Cardiac septum (tissue), 1 donor: ENCODE results near the gene PCLO. TPM values are rescaled to one million over a fixed set of nuclear protein-coding genes. Genes with fewer than 3 reads are reported as not detected.
"Not testable (repeated sequence)": the region's sequence is repeated elsewhere in the genome, so short reads cannot be mapped to it uniquely, and the experiment has no call there.

Experiments
- DNase-seq: peaks from one replicate; pipeline ENCODE4 v3.0.0-alpha.2; 2020; ENCODE audit warnings: low spot score
- intact Hi-C: fragments of 100-400 bp; cut with DNase I; formaldehyde crosslinking; loops from one replicate; pipeline ENCODE4 v1.14.0; 2022
- total RNA-seq: library from RNA; stranded (reverse); fragmentation: NEBNext Ultra II Directional; extraction: Animal tissue kit (Norgen Biotek cat#: 25700); gene quantifications from one replicate; pipeline ENCODE4 v1.2.1, GENCODE V29; 2021
- donor health status: DM: no; HTN: no; CAD: no.

PCLO gene
- total RNA-seq, 1 donor from 2014 or later, result 3.2 TPM

- no peak for DNase-seq
- intact Hi-C loops, result no loop called here
Measured at GRCh38 chr7:83055197-83055596, 107.5 kb downstream of the PCLO start.

- intact Hi-C loops, result no loop called here
- no peak for DNase-seq
Measured at GRCh38 chr7:83054472-83054871, 108.2 kb downstream of the PCLO start.

- no peak for DNase-seq
- intact Hi-C loops, result no loop called here
Measured at GRCh38 chr7:83053965-83054364, 108.7 kb downstream of the PCLO start.

GRCh38 chr7:83040484-83040883, 122.2 kb downstream of the PCLO start:
- intact Hi-C loops, result no loop called here
- DNase-seq, result no peak

GRCh38 chr7:83038787-83039186, 123.9 kb downstream of the PCLO start:
- intact Hi-C loops, result no loop called here
- no peak for DNase-seq

- intact Hi-C loops, result no loop called here
Measured at GRCh38 chr7:83036721-83037380, 125.8 kb downstream of the PCLO start.

GRCh38 chr7:83036130-83036529, 126.6 kb downstream of the PCLO start:
- intact Hi-C loops, result no loop called here
- no peak for DNase-seq

More at GRCh38 chr7:83036721-83037380, 125.8 kb downstream of the PCLO start:
- no peak for DNase-seq

GRCh38 chr7:83032195-83032594, 130.5 kb downstream of the PCLO start:
- intact Hi-C loops, result no loop called here
- no peak for DNase-seq

GRCh38 chr7:83023817-83024665, 138.6 kb downstream of the PCLO start:
- DNase-seq, result not testable (repeated sequence)

GRCh38 chr7:83021032-83021431, 141.7 kb downstream of the PCLO start:
- no peak for DNase-seq
- intact Hi-C loops, result no loop called here

More at GRCh38 chr7:83023817-83024665, 138.6 kb downstream of the PCLO start:
- intact Hi-C loops, result not testable (repeated sequence)

GRCh38 chr7:83020161-83020560, 142.5 kb downstream of the PCLO start:
- intact Hi-C loops, result no loop called here
- no peak for DNase-seq

GRCh38 chr7:83015916-83016315, 146.8 kb downstream of the PCLO start:
- no peak for DNase-seq
- intact Hi-C loops, result no loop called here

- no peak for DNase-seq
Measured at GRCh38 chr7:83014546-83014945, 148.1 kb downstream of the PCLO start.

GRCh38 chr7:83011954-83012353, 150.7 kb downstream of the PCLO start:
- no peak for DNase-seq
- intact Hi-C loops, result no loop called here

More at GRCh38 chr7:83014546-83014945, 148.1 kb downstream of the PCLO start:
- intact Hi-C loops, result no loop called here

- intact Hi-C loops, result no loop called here
- no peak for DNase-seq
Measured at GRCh38 chr7:83005410-83005809, 157.3 kb downstream of the PCLO start.

GRCh38 chr7:83001362-83002040, 161.2 kb downstream of the PCLO start:
- DNase-seq, result no peak
- intact Hi-C loops, result no loop called here

GRCh38 chr7:82998436-82998835, 164.2 kb downstream of the PCLO start:
- intact Hi-C loops, result no loop called here
- no peak for DNase-seq

- intact Hi-C loops, result no loop called here
- DNase-seq, result no peak
Measured at GRCh38 chr7:82985144-82985802, 177.4 kb downstream of the PCLO start.

GRCh38 chr7:82980130-82980788, 182.4 kb downstream of the PCLO start:
- no peak for DNase-seq
- intact Hi-C loops, result no loop called here
